Mesenteric fat pad (tissue), 1 donor: Measurements from ENCODE around the gene ENTR1. TPM values are rescaled to one million over a fixed set of nuclear protein-coding genes. Genes with fewer than 3 reads are reported as not detected.

Experiments used
- DNase-seq: peaks from one replicate; pipeline ENCODE4 v3.0.0-alpha.2; 2020; ENCODE audit warnings: low spot score
- total RNA-seq: library from RNA; stranded (reverse); fragmentation: NEBNext Ultra II Directional; extraction: Animal tissue kit (Norgen Biotek cat#: 25700); gene quantifications from one replicate; pipeline ENCODE4 v1.2.1, GENCODE V29; 2021
- donor health status: DM: yes; HTN: yes; CAD: no.

Gene ENTR1
- total RNA-seq, 1 donor from 2014 or later = 43.6 TPM

DNA sequence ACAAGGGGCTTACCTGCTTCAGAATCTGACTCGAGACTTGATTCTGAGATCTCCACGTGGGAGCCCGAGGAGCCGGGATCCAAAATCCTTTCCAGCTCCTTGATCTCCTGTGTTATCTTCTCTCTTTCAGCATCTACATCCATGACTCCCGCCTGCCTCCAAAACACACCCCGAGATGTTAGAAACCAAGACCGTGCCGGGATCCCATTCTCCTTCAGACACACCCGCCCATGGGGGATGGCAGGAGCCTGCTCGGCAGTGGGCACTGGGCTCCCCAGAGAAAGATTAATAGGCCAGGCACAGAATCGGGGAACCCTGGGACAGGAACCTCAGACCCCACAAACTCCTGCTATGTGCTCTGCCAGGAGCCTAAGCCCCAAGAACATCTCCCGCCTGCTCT is 12.1 kb downstream of the ENTR1 start:
- no peak for DNase-seq

DNA sequence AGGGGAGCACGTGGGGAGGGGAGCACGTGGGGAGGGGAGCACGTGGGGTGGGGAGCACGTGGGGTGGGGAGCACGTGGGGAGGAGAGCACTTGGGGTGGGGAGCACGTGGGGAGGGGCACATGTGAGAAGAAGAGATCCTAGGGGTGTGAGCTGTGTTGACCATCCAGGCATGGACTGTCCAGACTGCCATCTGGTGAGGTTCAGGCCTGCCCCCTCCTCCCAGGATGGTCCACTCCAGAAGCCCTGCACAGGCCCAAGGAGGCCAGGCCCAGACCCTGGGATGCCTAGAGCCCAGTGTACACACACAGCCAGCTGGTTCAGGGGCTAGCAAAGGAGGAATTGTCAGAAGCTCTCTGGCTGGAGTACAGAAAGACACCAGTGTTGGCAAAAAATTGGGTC is 12.8 kb downstream of the ENTR1 start:
- DNase-seq = no peak

DNA sequence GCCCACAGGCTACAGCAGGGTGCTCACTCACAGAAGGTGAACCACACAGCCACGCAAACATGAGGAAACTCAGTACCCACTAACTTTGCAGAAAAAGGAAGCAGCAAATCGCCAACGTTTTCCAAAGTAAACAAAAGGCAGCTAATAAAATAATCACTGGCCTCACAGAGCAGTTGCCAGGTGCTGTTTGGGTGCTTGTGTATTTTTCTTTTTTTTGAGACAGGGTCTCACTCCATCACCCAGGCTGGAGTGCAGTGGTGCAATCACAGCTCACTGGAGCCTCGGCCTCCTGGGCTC is 14.2 kb downstream of the ENTR1 start:
- DNase-seq = no peak

DNA sequence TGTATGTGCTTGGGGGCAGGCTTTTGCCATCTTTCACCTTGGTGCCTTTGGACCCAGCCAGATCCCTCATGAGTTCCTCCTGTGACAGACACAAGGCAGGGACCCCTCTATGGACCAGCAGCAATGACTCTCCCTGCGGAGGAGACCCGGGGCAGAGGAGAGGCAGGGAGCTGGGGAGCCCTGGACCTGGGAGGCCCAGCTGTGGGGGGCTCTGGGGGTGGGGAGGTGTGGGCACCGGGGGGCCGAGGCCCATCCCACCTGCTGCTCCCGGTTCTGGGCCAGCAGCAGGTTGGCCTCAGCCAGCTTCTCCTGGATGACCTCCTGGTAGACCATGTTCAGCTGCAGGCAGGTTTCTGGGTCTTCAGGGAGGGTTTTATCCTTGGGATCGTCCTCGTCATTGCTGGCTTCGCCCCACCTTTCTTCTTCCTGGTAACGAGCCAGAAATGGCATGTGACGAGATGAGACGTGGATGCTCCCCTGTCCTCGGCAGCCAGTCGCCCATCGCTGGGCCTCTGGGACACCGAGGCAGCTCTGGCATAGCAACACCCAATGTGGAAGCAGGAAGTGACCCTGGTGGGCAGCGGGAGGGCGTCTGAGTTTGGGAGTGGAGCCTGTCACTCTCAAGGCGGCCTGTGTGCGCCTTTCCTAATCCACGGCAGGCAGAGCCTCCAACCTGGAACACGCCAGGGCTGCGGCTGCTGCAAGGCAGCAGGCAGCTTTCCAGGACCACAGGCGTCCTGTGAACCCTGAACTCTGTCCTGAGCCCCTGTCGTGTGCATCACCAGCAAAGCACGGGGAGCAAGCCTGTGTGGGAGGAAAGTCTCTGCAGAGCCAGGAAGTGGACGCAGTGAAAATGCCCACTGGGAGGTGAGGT is 14.8 kb downstream of the ENTR1 start:
- no peak for DNase-seq

DNA sequence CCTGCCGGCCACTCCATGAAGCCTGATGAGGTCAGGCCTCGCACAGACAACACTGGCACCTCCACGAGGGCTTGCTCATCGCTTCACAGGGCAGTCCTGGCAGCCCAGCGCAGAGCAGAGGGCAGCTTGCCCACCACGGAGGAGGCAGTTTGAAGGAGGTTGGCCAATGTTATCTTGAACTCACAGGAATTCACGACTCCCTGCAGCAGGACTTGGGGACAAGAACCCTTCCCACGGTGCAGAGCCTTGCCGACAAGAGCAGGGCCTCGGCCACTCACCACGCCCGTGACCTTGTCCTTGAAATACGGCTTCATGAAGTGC is 15.4 kb downstream of the ENTR1 start:
- DNase-seq = no peak

DNA sequence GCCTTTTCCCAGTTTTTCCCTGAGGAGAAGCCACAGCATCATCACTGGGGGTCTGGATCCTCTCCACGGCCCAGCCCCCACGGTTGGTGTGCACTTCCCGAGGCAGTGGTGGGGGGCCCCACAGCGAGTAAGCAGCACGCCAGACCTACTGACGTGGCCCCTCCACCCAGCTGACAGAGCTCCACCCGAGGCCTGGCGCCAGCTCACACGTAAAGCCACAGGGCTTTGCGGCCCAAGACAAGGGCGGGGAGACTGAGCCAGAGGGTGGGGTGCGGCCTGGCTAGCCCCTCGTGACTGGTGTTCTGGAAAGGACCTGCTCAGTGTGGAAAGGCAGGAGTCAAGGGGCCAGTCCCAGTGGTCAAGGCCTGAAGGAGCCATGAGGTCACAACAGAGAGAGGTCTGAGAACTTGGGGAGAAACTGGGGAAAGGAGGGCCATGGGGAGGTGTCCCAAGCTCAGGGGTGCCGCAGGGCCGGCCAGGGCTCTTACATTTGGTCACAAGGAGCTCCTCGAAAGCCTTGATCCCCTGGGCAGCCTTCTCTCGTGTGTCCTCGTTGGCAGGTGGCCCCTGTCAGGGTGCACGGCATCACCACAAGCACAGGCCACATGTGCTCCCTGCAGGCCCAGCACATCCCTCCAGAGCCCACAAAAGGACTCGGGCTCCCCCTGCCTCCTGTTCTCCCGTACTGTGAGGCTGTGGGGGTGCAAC is 15.9 kb downstream of the ENTR1 start:
- no peak for DNase-seq

DNA sequence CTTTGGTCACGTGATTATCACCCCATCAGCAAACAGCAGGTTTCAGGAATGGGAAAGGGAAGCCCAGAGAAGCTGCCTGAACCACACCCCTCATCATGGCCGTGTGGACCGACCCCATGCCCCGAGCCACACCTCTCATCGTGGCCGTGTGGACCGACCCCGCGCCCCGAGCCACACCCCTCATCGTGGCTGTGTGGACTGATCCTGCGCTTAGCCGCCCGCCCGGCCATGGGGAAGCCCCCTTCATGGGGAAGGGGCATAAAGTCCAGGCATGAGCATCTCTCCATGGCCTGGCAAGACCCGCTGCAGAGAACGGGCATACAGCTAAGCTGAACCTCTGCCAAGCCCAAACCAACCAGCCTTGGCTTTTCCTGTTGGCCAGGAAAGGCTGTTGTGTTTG is 16.9 kb downstream of the ENTR1 start:
- DNase-seq = no peak

DNA sequence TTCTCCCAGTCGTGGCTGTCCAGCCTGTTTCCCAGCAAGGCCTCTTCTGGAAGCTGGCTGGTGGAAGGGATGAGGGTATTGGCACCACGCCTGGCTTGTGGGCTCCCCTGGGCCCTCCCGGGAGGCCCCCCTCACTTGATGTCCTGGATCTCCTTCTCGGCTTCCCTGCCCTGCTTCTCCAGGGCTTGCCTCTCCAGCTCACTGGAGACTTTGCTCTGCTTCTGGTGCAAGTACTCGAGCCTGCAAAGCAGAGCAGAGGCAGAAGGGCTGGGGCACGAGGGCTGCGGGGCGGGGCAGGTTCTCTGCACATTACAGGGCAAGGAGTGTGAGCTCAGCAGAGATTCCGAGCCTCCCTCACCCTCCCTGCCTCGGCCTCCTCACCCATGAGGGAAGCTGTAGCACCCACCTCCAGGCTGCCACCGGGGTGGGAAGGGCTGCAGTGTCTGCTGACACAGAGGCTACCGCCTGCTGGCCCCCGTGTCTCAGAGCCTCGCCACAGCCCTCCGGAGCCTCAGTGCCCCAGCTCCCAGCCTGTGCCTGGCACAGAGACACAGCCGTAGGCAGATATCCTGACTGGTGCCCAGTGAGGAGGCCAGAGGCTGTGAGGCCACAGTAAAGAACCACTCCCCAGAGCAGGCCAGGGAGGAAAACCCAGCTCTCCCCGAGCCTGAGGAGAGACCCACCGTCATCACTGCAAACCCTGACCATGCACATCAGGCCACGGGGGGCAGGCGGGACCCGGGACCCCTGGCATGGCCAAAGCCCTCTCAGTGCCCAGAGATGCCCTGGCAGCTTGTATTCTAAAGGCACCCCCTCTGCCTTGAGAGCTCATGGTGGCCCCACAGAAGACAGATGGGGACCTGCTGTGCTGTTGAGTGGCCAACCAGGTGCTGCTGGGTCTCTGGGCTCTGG is 17.6 kb downstream of the ENTR1 start:
- DNase-seq = no peak

DNA sequence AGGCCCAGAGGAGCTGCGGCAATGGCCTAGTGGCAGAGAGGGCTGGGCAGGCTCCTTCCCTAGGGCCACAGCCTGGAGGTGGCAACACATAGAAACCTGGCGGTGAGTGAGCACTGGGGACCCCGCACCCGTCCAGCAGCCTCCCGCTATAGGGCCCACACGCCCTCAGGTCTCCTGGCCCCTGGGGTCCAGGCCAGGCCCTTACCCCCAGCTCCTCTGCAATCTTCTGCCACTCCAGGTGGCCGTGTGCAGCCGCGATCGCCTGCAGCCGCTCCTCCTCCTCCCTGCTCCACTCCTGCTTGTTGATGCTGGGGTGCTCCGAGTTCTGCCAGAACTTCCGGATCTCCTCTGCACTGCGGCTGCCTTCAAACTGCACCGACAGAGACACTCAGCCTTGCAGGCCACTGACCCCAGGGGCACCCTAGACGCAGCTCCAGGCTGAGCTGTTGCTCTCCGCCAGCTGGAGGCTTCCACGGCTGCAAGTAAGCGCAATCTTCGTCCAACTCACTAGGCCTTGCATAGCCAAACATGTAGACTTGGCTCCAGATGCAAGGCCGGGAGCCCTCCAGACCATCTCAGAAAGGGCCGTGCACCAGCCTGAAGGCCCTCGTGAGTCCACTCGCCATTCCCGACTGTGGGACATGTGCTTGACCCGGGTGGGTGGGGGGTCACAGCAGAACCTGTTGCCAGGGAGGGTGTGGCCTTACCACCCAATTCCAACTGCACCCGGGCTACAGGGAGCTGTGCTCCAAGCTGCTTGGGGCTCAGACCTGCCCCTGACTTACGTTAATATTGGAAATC is 18.5 kb downstream of the ENTR1 start:
- no peak for DNase-seq

DNA sequence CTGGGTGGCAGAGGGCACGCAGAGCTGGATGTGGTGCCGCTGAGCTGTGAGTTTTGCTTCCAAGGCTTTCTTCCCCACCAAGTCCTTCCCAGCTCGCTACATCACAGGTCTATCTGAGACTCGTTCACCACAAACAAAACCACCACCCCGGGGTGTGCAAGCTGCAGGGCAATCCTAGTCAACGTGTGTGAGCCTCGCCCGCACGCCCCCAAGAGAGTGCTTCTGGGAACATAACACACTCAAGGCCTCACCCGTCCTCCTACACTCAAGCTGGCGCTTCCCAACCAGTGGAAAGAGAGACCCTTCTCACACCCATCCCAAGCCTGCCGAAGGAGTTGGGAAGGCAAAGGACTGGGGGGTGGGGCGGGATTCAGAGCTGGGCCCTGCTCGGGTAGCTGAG is 21.0 kb downstream of the ENTR1 start:
- DNase-seq = no peak

DNA sequence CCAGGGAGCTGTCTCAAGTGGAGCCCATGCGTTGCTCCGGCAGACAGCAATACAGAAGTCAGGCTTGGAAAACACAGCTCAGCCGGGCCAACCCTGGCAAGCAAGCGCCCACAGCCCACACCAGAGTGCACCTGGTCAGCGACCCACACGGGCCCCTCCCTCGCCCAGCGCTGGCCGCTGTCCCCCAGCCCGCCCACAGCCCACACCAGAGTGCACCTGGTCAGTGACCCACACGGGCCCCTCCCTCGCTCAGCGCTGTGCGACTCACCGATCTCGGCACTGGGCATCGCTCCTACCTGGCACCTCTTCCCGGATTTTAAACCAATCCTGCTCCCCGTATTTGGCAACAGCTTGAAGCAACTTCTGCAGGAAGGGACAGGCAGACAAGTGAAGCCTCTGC is 23.2 kb downstream of the ENTR1 start:
- no peak for DNase-seq

DNA sequence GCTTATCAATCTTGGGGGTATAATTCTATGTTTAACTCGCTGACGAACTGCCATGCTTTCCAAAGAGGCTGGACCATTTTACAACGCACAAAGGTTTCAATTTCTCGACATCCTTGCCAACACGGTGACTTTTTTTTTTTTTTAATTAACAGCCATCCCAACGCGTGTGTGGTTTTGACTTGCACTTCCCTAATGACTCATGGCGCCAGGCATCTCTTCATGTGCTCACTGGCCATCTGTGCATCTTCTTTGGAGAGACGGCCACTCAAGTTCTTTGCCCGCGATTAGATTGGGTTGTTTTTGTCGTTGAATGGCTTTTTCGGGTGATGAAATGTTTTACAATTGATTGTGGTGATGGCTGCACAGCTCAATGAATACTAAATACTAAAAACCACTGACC is 24.4 kb downstream of the ENTR1 start:
- no peak for DNase-seq

DNA sequence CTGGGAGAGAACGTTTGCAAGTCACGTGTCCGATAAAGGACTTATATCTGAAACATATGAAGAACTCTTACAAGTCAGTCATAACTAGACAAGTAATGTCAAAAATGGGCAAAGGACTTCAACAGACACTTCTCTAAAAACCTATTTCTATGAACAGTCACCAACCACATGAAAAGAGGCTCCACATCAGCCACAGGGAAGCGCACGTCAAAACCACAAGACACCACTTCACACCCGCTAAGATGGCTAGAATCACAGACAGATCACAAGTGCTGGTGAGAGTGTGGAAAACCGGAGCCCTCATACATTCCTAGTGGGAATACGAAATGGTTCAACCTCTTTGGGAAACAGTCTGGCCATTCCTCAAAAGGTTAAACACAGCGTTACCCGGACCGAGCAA is 25.4 kb downstream of the ENTR1 start:
- no peak for DNase-seq

DNA sequence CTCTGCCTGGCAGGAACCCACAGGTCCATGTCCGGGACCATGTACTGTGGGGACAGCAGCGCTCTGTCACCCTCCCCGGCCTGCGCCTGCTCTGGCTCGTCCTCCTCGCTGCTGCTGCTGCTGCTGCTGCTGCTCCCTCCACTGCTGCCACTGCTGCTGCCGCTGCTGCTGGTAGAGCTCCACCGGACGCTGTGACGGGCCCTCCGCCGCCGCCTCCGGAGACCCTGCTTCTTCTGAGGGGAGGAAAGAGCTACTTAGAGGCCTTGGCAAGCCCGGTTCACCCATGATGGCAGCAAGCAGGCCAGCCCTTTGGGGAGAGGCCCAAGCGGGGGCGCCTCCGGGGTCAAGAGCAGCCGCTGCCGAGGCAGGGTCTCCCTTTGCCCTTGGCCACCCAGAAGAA is 27.0 kb downstream of the ENTR1 start:
- DNase-seq = no peak

DNA sequence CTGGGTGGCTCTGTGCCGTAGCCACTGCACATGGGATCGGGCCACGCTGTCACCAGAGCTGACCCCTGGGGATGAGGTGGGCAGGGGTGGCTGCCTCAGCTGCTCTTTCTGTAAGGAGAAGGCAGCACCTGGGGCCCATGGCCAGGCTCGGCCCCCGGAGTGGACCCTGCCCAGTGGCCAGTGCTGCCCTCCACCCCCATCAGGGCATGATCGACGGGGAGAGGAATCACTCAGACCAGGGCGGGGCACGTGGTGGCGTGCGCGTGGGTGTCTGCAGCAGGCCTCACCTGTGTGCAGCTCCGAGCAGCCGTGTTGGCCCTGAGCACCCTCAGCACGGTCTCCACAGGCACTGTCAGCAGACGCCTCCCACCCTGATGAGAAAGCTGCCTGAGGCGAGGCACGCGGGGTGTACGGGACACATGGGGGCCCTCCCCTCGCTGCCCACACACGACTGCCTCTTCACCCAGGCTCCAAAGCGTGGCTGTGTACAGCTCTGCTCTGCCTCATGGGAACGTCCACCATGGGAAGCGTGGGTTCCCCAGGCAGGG is 28.4 kb downstream of the ENTR1 start:
- DNase-seq = no peak

DNA sequence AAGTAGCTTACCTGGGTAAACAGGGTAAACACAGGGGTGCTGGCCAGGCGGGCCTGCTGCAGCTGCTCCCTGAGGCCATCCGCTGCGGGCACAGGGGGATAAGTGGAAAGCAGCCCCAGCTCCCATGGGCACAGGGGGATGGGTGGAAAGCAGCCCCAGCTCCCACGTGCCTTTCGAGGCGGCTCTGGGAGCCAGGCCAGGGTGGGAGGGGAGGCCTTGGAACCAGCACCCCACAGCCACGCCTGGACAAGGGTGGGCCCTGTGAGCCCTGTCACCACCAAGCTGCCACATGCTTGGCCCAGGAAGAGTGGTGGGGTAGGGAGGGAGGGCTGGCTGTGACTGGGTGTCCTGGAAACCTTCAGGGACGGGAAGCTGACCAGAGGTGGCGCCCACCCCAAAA is 29.1 kb downstream of the ENTR1 start:
- no peak for DNase-seq

DNA sequence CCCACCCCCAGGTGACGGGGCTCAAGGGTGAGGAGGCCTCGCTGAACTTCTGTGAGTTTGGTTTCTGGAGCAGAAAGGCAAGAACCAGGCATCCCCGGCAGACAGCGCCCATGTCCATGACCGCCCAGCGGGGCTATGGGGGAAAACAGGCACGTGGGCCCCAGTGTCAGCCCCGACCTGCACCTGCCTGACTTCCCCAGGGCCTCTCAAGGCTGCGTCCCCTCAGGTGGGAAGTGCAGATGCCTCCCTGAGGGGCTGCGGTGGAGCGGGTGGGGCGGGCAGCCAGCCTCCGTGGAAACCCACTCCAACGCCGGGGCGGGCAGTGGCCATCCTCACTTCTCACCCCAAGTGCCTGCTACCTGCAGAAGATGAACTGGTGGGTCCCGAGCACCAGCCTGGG is 30.0 kb downstream of the ENTR1 start:
- DNase-seq = no peak

DNA sequence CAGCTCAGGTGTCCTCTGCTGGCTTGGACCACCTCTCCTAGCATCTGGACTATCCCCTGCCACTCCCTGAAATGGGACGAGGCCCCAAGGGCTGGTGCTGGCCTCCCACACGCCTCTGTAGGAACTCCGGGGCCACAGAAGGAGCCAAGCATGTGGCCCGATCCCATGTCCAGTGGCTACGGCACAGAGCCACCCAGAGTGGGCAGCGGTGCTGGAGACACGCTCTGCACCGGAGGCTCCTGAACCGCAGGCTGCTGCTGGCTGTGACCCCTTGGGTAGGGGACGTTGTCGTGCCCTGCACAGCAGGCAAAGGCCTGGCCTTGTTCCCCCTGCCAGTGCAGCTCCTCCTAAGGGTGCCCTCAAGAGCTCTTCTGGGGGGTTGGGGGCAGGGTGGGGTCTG is 30.5 kb downstream of the ENTR1 start:
- DNase-seq = no peak

DNA sequence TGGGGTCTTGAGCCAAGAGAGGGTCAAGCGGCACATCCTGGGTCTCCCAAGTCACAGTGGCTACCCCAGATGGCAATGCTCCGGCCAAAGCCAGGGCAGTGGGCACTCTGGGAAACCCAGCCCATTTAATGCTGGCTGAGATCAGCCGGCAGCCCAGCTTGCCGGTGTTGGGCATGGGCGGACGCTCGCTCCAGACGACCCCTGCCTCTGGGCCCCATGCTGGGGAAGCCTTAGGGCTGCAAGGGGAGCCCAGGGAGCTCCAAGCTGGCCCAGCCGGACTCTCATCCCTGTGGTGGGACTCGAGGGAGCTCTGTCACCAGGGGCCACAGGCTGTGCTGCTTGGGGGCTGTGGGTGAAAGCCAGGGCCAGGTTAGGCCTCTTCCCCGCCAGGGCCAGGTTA is 31.0 kb downstream of the ENTR1 start:
- DNase-seq = no peak

DNA sequence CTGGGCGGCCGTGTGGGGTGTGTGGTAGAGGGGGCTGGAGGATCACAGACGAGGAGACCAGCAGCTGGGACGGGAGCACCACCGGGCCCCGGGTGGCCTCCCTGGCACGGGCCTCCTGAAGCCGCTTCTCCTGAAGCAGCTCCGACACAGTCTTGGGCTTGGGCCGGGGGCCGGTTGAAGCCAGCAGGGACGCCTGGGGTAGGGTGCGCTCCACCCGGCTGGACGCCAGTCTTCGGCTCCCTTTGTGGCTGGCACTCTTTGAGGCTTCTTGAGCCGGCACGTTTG is 31.5 kb downstream of the ENTR1 start:
- DNase-seq = no peak
